22Rv1 (cell line): ENCODE data around the gene METTL26.

Source experiments
- H3K27ac ChIP-seq: fragments of 450-650 bp; 2 replicates; pipeline ENCODE4 v1.5.1; 2017
- ZFX ChIP-seq: fragments of 450-650 bp; IDR thresholded peaks from 2 replicates; pipeline ENCODE4 v1.6.1; 2017; ENCODE audit warnings: antibody characterized with exemption, borderline replicate concordance
- TF ChIP-seq, protein P1 (sequence below): fragments of 450-650 bp; IDR thresholded peaks from 2 replicates; pipeline ENCODE4 v1.5.1; 2017; ENCODE audit warnings: mild to moderate bottlenecking

METTL26 gene

DNA sequence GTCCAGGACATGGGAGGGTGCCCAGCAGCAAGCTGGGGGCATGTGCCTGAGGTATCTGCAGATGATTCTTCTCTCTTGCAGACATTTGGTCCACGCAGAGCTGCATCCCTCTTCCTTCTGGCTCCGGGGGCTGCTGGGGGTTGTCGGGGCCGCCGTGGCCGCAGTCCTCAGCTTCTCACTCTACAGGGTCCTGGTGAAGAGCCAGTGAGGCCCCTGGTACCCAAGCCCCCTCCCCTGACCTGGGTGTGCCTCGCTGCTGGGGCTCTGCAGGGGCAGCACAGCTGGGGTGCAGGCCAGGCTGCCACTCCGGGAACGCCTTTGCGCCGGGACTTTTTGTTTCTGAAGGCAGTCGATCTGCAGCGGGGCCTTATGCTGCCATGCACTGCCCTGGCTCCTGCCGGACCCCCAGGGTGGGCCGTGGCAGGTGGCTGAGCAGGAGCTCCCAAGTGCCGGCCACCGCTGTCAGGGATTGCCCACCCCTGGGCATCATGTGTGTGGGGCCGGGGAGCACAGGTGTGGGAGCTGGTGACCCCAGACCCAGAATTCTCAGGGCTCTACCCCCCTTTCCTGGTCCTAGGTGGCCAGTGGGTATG lies 37.4 kb upstream of the METTL26 start:
- H3K27ac ChIP-seq: peak overlapping the region; percentile 82
- no peak for TF ChIP-seq ZFX
- TF ChIP-seq, protein P1, sequence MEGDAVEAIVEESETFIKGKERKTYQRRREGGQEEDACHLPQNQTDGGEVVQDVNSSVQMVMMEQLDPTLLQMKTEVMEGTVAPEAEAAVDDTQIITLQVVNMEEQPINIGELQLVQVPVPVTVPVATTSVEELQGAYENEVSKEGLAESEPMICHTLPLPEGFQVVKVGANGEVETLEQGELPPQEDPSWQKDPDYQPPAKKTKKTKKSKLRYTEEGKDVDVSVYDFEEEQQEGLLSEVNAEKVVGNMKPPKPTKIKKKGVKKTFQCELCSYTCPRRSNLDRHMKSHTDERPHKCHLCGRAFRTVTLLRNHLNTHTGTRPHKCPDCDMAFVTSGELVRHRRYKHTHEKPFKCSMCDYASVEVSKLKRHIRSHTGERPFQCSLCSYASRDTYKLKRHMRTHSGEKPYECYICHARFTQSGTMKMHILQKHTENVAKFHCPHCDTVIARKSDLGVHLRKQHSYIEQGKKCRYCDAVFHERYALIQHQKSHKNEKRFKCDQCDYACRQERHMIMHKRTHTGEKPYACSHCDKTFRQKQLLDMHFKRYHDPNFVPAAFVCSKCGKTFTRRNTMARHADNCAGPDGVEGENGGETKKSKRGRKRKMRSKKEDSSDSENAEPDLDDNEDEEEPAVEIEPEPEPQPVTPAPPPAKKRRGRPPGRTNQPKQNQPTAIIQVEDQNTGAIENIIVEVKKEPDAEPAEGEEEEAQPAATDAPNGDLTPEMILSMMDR: no peak

DNA sequence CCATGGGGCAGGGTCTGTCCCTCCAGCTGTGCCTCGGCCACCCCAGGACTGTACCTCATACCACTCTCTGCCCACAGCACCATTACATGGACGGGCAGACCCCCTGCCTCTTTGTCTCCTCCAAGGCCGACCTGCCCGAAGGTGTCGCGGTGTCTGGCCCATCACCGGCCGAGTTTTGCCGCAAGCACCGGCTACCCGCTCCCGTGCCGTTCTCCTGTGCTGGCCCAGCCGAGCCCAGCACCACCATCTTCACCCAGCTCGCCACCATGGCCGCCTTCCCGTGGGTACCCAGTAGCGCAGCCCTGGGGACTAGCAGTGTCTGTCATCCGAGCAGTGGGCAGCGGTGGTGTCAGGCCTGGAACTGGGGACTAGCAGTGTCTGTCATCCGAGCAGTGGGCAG lies 36.7 kb upstream of the METTL26 start:
- peak overlapping the region; percentile 82 for H3K27ac ChIP-seq
- no peak for TF ChIP-seq ZFX
- TF ChIP-seq, protein P1: no peak

DNA sequence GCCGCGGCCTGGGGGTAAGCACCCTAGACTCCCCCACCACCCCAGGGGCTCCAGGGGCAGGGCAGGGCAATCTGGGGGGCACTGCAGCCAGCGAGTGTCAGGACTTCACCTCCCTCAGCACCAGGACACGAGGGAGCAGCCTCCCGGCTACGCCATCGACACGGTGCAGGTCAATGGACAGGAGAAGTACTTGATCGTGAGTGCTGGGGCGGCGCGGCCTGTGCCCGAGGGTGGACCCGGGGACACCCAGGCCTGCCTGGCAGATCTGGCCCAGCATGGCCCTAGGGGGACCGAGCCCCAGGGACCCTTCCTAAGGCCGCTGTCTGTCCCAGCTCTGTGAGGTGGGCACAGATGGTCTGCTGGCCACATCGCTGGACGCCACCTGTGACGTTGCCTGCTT lies 36.3 kb upstream of the METTL26 start:
- TF ChIP-seq, protein P1: no peak
- TF ChIP-seq ZFX: no peak
- H3K27ac ChIP-seq: peak overlapping the region; percentile 82; the same call in 1 of the 2 replicates

DNA sequence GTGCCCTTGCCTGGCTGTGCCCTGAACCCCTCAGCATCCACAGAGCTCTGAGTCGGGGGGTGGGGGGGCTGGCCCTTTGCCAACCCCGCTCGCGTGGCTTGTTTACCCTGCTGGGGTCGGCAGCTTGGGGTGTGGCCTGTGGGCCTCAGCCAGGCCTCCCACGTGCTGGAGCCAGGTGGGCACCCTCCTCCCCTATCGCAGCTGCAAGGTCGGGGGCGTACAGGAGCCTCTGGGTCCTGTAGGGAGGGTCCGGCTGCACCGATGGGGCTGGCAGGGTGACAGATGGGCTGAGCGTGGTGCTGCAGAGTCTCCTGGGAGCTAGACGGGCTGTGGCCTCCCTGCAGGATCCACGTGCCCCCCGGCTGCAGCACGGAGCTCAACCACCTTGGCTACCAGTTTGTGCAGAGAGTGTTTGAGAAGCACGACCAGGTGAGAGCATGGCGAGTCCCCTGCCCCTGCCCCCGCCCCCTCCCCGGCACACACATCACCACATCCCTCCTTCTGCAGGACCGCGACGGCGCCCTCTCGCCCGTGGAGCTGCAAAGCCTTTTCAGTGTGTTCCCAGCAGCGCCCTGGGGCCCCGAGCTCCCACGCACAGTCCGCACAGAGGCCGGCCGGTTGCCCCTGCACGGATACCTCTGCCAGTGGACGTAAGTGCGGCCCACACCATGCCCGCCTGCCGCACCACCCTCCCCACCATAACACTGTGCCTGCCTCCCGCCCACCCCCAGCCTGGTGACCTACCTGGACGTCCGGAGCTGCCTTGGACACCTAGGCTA lies 35.4 kb upstream of the METTL26 start:
- no peak for TF ChIP-seq ZFX
- no peak overlapping the region for H3K27ac ChIP-seq

GRCh38 chr16:670485-671352 lies 34.6 kb upstream of the METTL26 start:
- H3K27ac ChIP-seq: no peak overlapping the region
- TF ChIP-seq, protein P1: no peak
- no peak for TF ChIP-seq ZFX

- TF ChIP-seq, protein P1: no peak
- no peak for TF ChIP-seq ZFX
- peak overlapping the region; percentile 88 for H3K27ac ChIP-seq
These were observed 33.6 kb upstream of the METTL26 start for GRCh38 chr16:669666-670065.

DNA sequence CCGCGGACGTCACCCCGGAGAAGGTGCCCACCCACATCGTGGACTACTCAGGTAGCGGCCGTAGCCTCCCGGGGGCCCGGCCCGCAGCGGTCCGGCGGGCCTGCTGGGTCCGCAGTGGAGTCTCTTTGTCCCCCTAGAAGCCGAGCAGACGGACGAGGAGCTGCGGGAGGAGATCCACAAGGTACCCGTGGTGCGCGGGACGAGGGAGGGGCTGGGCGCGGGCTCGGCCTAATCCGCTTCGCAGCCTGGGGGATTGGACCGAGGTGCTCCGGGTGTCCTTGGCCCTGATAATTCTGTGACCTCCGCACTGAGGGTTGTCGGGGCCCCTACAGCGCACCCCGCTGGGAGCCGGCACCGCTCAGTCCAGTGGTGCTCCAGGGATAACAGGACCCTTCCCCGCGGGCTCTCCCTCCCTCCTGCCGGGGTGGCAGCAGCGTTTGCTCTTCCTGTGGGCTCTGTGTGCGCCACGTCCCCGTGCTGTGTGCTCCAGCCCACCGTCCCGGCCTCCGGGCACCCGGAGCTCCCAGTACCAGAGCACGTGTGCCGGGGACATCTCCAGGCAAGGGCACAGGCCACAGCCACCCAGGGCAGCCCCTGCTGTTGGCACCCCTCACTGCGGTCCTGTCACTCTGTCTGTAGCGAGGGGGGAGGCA lies 32.5 kb upstream of the METTL26 start:
- no peak for TF ChIP-seq ZFX
- TF ChIP-seq, protein P1: no peak
- peak overlapping the region; percentile 88 for H3K27ac ChIP-seq
